NCI-H1048 (cell line): ENCODE results near the gene OR2K2.
"Not testable (repeated sequence)": the region's sequence is repeated elsewhere in the genome, so short reads cannot be mapped to it uniquely, and the experiment has no call there.

ENCODE experiments used
- DNase-seq: peaks from one replicate; lab custom pipeline; 2025; lab: John Stamatoyannopoulos, UW

The OR2K2 gene

DNA sequence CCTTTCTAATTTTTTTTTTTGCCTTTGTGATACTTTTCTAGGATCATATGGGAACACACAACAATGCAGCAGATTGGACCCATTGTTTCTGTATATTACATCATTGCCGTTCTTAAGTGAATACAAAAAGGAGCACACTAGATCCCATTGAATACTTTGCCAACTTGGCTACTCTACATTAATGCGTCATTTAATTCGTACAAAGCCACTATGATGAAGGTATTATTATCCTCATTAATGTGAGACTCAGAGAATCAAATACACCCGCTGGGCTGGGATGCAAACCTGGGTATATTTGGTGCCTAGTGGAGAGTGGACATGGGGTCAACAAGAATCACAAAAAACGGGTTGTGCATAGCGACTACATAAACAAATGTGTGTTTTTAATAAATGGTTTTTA is 31.9 kb downstream of the OR2K2 start:
- no peak for DNase-seq

- DNase-seq: no peak
Measured at GRCh38 chr9:111297066-111297824, 32.8 kb downstream of the OR2K2 start.

GRCh38 chr9:111294691-111295451 is 35.2 kb downstream of the OR2K2 start:
- no peak for DNase-seq

DNA sequence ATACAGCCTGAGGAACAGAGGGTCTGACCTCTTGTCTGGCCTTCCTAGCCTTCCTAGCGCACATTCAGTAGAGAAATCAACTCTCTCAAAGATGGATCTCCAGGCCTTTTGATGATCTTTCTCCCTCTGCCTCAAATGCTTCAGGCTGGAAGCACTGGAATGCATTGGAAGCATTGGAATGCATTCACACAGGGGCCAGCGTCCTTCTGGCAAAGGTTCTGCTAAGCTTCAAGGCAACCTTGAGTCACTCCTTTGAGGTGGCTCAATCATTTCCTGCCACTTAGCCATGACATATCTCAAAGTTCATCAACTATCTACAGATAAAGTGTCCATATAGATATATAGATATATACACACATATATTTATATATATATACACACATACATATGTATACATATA is 42.9 kb downstream of the OR2K2 start:
- DNase-seq: no peak

GRCh38 chr9:111284703-111285102 is 45.3 kb downstream of the OR2K2 start:
- no peak for DNase-seq

DNA sequence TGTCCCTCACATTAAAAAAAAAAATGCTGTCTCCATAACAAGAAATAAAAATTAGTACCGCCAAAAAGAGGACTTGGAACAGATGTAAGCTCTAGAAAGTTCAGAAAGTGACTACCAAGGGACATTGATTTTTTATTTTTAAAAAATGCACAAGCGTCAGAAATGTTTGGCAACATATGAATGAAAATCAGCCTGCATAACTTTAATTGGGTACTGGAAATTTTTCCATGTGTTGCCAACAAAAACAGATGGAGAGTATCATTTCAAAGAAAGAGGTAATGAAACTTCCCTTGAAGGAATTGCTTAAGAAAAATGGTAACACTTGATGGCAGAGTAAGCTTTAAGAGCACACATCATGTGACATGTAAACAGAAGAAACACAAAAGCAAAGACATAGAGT is 47.2 kb downstream of the OR2K2 start:
- DNase-seq: no peak

GRCh38 chr9:111280795-111281194 is 49.2 kb downstream of the OR2K2 start:
- not testable (repeated sequence) for DNase-seq
